Measurements from ENCODE around the gene ATXN7. TPM values are rescaled to one million over a fixed set of nuclear protein-coding genes. Genes with fewer than 3 reads are reported as not detected.

The ATXN7 gene
- total and polyA plus RNA-seq, 2 of the 4 experiments (the other 2 are of a cell fraction): 8.6 to 13.6 TPM

GRCh38 chr3:63992516-63993209 is 129.0 kb downstream of the ATXN7 start:
- in situ Hi-C loops (cut with MboI; ENCODE audit: low sequenced_read_pairs): loop anchor here (5.0 to 25.0 kb wide), 2 partner anchors 640 to 1380 kb away; no protein-coding TSS in a partner anchor
- CTCF ChIA-PET: interaction anchor here (0.5 to 2.3 kb wide), 6 partner anchors 9 to 1904 kb away, joined by 3 to 14 read pairs (median 4); no protein-coding TSS in a partner anchor
- Histone ChIP-seq H3K36me3 (ENCODE audit: control insufficient read depth, insufficient read depth, low read length) (peaks cover 44% of the 10 kb centered on the region), H3K18ac (ENCODE audit: low read depth, low read length) (no peak overlapping the region), H3K4me1 (ENCODE audit: control insufficient read depth, insufficient read depth, low read length) (no peaks in the 10 kb centered on the region), H2AK5ac (ENCODE audit: low read depth, low read length) (no peak overlapping the region), H3K4ac (ENCODE audit: low read depth, low read length) (no peak overlapping the region), H2BK20ac (ENCODE audit: low read depth, low read length) (no peak overlapping the region), H2AFZ (replicated peaks; ENCODE audit: low read length, poor library complexity) (no peak overlapping the region), H3K14ac (replicated peaks; ENCODE audit: low read depth, low read length) (no peak overlapping the region), H4K8ac (ENCODE audit: low read depth in 2 of 2, low read length in 2 of 2) (no peak overlapping the region), H3K4me2 (ENCODE audit: low read depth, low read length) (no peak overlapping the region), H3K79me1 (ENCODE audit: low read depth in 1 of 2, low read length in 2 of 2) (peaks cover 13 to 16% of the 10 kb centered on the region in 2 experiments; a peak in 3 of 4 replicates), H2BK5ac (ENCODE audit: low read depth, low read length, poor library complexity, severe bottlenecking) (no peak overlapping the region), H4K91ac (ENCODE audit: insufficient read depth, low read depth, low read length) (no peak overlapping the region), H3K56ac (ENCODE audit: extremely low read depth, insufficient read depth, low read length) (no peak overlapping the region), H3K4me3 (ENCODE audit: insufficient read depth, low read depth, low read length) (no peak overlapping the region), H2BK120ac (ENCODE audit: low read depth, low read length) (no peak overlapping the region), H3K27ac (ENCODE audit: insufficient read depth, low read length) (no peak overlapping the region), H4K5ac (ENCODE audit: low read depth, low read length) (no peak overlapping the region), H2AK9ac (replicated peaks; ENCODE audit: low read depth, low read length, poor library complexity) (no peak overlapping the region), H3K9me1 (ENCODE audit: insufficient read depth, low read length) (peaks cover 3% of the 10 kb centered on the region; the same call in 1 of the 2 replicates), H2BK15ac (ENCODE audit: low read depth, low read length) (no peak overlapping the region), H3K9ac (ENCODE audit: low read depth, low read length) (no peak overlapping the region), H4K20me1 (ENCODE audit: insufficient read depth, low read length) (no peaks in the 10 kb centered on the region; the same call in 1 of the 2 replicates), H3K27me3 (ENCODE audit: control insufficient read depth, insufficient read depth, low read length) (no peaks in the 10 kb centered on the region), H3K9me3 (ENCODE audit: control insufficient read depth, insufficient read depth, low read length) (no peaks in the 10 kb centered on the region), H3K23ac (ENCODE audit: low read depth, low read length) (no peak overlapping the region)
- intact Hi-C loops (cut with micrococcal nuclease): loop anchor here (1.0 to 10.0 kb wide), 7 partner anchors 30 to 1368 kb away; partner anchors contain the start of genes ATXN7, SCAANT1 and THOC7
- ATAC-seq (ENCODE audit: low read depth): no peak
- POLR2A ChIA-PET (ENCODE audit: unreplicated experiment): no interaction called here
- WGBS, 2 experiments (ENCODE audit: extremely low coverage in 2 of 2, insufficient read length in 1 of 2): no CpG with 5 or more reads among the region's 5 CpGs
- no TSS peak for BruUV-seq (replicated peaks)
- TF ChIP-seq BHLHE40 (IDR thresholded peaks at IDR 0.05; ENCODE audit: low read depth, low read length) (no peak), NFE2L2 (IDR thresholded peaks at IDR 0.05; ENCODE audit: low read depth, low read length) (no peak), FOS (IDR thresholded peaks at IDR 0.05; ENCODE audit: low read depth, low read length) (no peak), CTCF (conservative IDR thresholded peaks at IDR 0.05; ENCODE audit: low read depth, low read length) (no peak), SMC3 (IDR thresholded peaks at IDR 0.05; ENCODE audit: low read depth, low read length) (no peak), ELK1 (IDR thresholded peaks at IDR 0.05; ENCODE audit: borderline replicate concordance, low read depth, low read length) (no peak), RCOR1 (IDR thresholded peaks at IDR 0.05; ENCODE audit: insufficient replicate concordance, low read length) (no peak)
- dilution Hi-C loops (cut with HindIII; ENCODE audit: low sequenced_read_pairs, unreplicated experiment): no loop called here
- no peak for DNase-seq
